Smooth muscle cell (in vitro differentiated cells): ENCODE measurements around the gene SLC22A5. TPM values are rescaled to one million over a fixed set of nuclear protein-coding genes. Genes with fewer than 3 reads are reported as not detected.

Experiments used
- DNase-seq: peaks from one replicate; lab custom pipeline; 2025; ENCODE audit not compliant: unreplicated experiment; lab: John Stamatoyannopoulos, UW
- H2AFZ ChIP-seq: fragments of 200-600 bp; sonication (generic); 2 replicates; pipeline ENCODE4 v1.6.0; 2016; ENCODE audit warnings: antibody characterized with exemption, low read depth, mild to moderate bottlenecking
- H3F3A ChIP-seq: fragments of 200-600 bp; sonication (generic); 2 replicates; pipeline ENCODE4 v1.6.0; 2017; ENCODE audit warnings: antibody characterized with exemption, low read depth
- H3K27ac ChIP-seq: fragments of 200-600 bp; sonication (generic); 2 replicates; pipeline ENCODE4 v1.5.1; 2016; ENCODE audit warnings: low read depth, mild to moderate bottlenecking
- H3K27me3 ChIP-seq: fragments of 200-600 bp; sonication (generic); 2 replicates; pipeline ENCODE4 v1.6.1; 2016; ENCODE audit warnings: low read depth, mild to moderate bottlenecking
- H3K36me3 ChIP-seq: fragments of 200-600 bp; sonication (generic); 2 replicates; pipeline ENCODE4 v1.5.1; 2016; ENCODE audit warnings: low read depth
- H3K4me1 ChIP-seq: fragments of 200-600 bp; sonication (generic); 2 replicates; pipeline ENCODE4 v1.5.1; 2016; ENCODE audit warnings: low read depth
- H3K4me2 ChIP-seq: fragments of 200-600 bp; sonication (generic); 2 replicates; pipeline ENCODE4 v1.6.0; 2016; ENCODE audit warnings: mild to moderate bottlenecking
- H3K4me3 ChIP-seq: fragments of 200-600 bp; sonication (generic); 2 replicates; pipeline ENCODE4 v1.5.1; 2016; ENCODE audit warnings: mild to moderate bottlenecking
- H3K79me2 ChIP-seq: fragments of 200-600 bp; sonication (generic); 2 replicates; pipeline ENCODE4 v1.6.0; 2016; ENCODE audit warnings: low read depth, mild to moderate bottlenecking
- H3K9ac ChIP-seq: fragments of 200-600 bp; sonication (generic); 2 replicates; pipeline ENCODE4 v1.6.0; 2016; ENCODE audit warnings: low read depth
- H3K9me3 ChIP-seq: fragments of 200-600 bp; sonication (generic); replicated peaks from 2 replicates; pipeline ENCODE4 v1.5.1; 2016; ENCODE audit warnings: low read depth
- H4K20me1 ChIP-seq: fragments of 200-600 bp; sonication (generic); 2 replicates; pipeline ENCODE4 v1.6.0; 2016; ENCODE audit warnings: low read depth
- CTCF ChIP-seq: fragments of 200-600 bp; sonication (generic); IDR thresholded peaks from 2 replicates; pipeline ENCODE4 v1.5.1; 2017; ENCODE audit warnings: borderline replicate concordance, mild to moderate bottlenecking, antibody characterized with exemption; ENCODE audit not compliant: insufficient read depth, poor library complexity, severe bottlenecking
- WGBS: methylation state at CpG from one replicate; pipeline ENCODE4 v1.1.7; 2016; ENCODE audit warnings: low lambda C conversion rate; 5-methylcytosine and 5-hydroxymethylcytosine counted together
- polyA plus RNA-seq: library from polyadenylated mRNA; unstranded; fragments of >200 nt; fragmentation: Nextera tagmentation; extraction: Ambion mirVana; gene quantifications from 2 replicates; pipeline ENCODE4 v1.2.1, GENCODE V29; 2016
- total RNA-seq: library from RNA; depleted of rRNA; stranded (reverse); fragments of >200 nt; gene quantifications from 2 replicates; pipeline ENCODE4 v1.2.3, GENCODE V29; 2014

Gene SLC22A5
- total and polyA plus RNA-seq, 2 experiments from 2014 or later: 1.5 to 4.6 TPM

- DNase-seq: no peak
- Histone ChIP-seq H3K36me3 (no peaks in the 10 kb centered on the region), H3K27ac (peak overlapping the region; percentile 99), H3K79me2 (no peaks in the 10 kb centered on the region), H3K27me3 (no peaks in the 10 kb centered on the region), H3K4me3 (no peak overlapping the region), H3F3A (peaks cover 15% of the 10 kb centered on the region), H3K4me2 (peak overlapping the region; percentile 70), H3K9ac (peak overlapping the region; percentile 92), H4K20me1 (no peaks in the 10 kb centered on the region), H3K4me1 (peaks cover 20% of the 10 kb centered on the region), H2AFZ (no peak overlapping the region), H3K9me3 (no peaks in the 10 kb centered on the region)
- 47% methylated on average over 8 of the region's 8 CpGs for WGBS
- TF ChIP-seq CTCF: no peak
These were observed 55.8 kb downstream of the SLC22A5 start for GRCh38 chr5:132425009-132425937.

- no peak for DNase-seq
- peak overlapping the region; percentile 70 for H3K4me2 ChIP-seq
- peaks cover 20% of the 10 kb centered on the region for H3K4me1 ChIP-seq
- H3K27me3 ChIP-seq: no peaks in the 10 kb centered on the region
- no peaks in the 10 kb centered on the region for H3K79me2 ChIP-seq
- no peak for TF ChIP-seq CTCF
- no peaks in the 10 kb centered on the region for H4K20me1 ChIP-seq
- no peaks in the 10 kb centered on the region for H3K36me3 ChIP-seq
- peak overlapping the region; percentile 99 for H3K27ac ChIP-seq
- H3K9ac ChIP-seq: peak overlapping the region; percentile 92
- H2AFZ ChIP-seq: no peak overlapping the region
- H3F3A ChIP-seq: peaks cover 15% of the 10 kb centered on the region
- 82% methylated on average over 7 of the region's 7 CpGs for WGBS
- H3K4me3 ChIP-seq: no peak overlapping the region
- H3K9me3 ChIP-seq: no peaks in the 10 kb centered on the region
These were observed 56.5 kb downstream of the SLC22A5 start for GRCh38 chr5:132425975-132426524.

- Histone ChIP-seq H3K27ac (peak overlapping the region; percentile 99), H3K4me1 (peaks cover 20% of the 10 kb centered on the region), H3K9me3 (no peaks in the 10 kb centered on the region), H3K4me3 (no peak overlapping the region), H3K36me3 (no peaks in the 10 kb centered on the region), H3K79me2 (no peaks in the 10 kb centered on the region), H3K9ac (peak overlapping the region; percentile 92), H3K4me2 (peak overlapping the region; percentile 70), H4K20me1 (no peaks in the 10 kb centered on the region), H2AFZ (no peak overlapping the region), H3K27me3 (no peaks in the 10 kb centered on the region), H3F3A (peaks cover 15% of the 10 kb centered on the region)
- no peak for DNase-seq
- TF ChIP-seq CTCF: peak; percentile 26
- WGBS: 31% methylated on average over 8 of the region's 8 CpGs
These were observed 57.1 kb downstream of the SLC22A5 start for GRCh38 chr5:132426525-132427138.
